ENCODE results near the gene HIGD1A.

The HIGD1A gene

DNA sequence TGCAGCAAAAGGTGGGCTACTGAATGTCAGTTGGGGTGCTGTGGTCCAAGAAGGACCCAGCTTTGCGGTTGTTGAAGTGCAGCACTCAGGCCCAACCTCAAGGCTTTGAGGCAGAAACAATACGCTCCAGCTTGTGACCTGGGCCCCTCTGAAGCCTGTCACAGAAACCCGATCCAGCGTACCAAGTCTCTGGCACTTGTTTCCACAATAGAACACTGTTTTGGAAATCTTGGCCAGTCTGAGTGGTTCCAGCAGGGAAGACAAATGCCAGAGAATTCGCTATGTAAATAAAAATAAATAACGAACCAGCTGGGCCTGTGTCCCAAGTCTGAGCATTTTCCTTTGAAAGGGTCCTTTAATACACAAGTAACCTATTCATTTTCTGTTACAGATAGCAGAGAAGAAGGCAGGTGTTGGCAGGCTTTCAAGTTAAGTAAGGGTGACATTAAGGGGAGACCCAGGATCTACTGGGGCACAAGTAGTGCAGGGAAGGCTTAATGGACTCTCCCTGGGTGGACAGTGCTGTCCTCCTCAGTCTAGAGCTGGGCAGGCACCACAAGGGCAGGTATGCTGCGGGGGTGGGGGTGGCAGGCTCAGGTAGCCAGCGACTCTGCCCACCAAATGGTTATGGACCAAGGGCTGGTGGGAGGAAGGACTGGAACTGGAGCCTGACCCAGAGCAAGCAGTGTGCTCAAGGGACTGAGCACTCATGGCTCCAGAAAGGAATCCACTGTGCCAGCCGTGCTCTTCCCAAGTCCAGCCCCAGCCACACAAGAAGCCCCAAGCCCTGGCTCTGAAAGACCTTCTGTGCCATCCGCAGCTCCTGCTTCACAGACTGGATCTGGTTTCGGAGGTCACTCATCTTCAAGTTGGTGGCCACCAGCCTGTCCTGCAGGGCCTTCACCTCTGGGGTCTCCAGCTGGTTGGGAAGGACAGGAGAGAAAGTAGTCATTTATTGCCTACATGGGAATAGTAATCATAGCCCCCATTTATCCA lies 57.5 kb downstream of the HIGD1A start:
- H3K4me3 ChIP-seq (replicated peaks; ENCODE audit: low read depth, low read length): no peak overlapping the region
- TF ChIP-seq CTCF (IDR thresholded peaks at IDR 0.05; ENCODE audit: low read length, missing control alignments): no peak
- no peak for DNase-seq (ENCODE audit: low read depth)

- no peak overlapping the region for H3K4me3 ChIP-seq (replicated peaks; ENCODE audit: low read depth, low read length)
- no peak for TF ChIP-seq CTCF (IDR thresholded peaks at IDR 0.05; ENCODE audit: low read length, missing control alignments)
- DNase-seq (ENCODE audit: low read depth): no peak
Observed at GRCh38 chr3:42745776-42746454, 58.4 kb downstream of the HIGD1A start.

GRCh38 chr3:42745291-42745745 lies 59.0 kb downstream of the HIGD1A start:
- DNase-seq (ENCODE audit: low read depth): no peak
- no peak overlapping the region for H3K4me3 ChIP-seq (replicated peaks; ENCODE audit: low read depth, low read length)
- no peak for TF ChIP-seq CTCF (IDR thresholded peaks at IDR 0.05; ENCODE audit: low read length, missing control alignments)

GRCh38 chr3:42743204-42743995 lies 60.9 kb downstream of the HIGD1A start:
- no peak for TF ChIP-seq CTCF (IDR thresholded peaks at IDR 0.05; ENCODE audit: low read length, missing control alignments)
- DNase-seq (ENCODE audit: low read depth): no peak
- H3K4me3 ChIP-seq (replicated peaks; ENCODE audit: low read depth, low read length): no peak overlapping the region

DNA sequence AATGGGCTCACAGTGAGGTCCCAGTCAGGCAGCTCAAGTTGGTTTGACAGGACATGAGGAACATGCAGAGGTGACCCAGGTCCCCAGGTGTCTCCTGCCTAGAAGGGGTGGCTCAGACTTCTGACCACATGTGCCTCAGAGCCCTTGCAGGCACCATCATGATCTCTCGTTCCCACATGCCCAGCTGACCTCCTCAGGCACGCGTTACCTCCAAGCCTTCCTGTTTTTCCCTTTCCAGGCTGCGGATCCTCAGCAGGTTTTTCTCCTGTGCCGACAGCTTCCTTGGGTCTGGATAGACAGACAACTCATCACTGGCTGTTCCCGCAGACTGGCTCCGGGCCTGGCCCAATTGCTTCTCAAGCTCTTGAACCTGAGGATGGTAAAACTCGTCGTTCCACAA lies 61.6 kb downstream of the HIGD1A start:
- no peak for TF ChIP-seq CTCF (IDR thresholded peaks at IDR 0.05; ENCODE audit: low read length, missing control alignments)

DNA sequence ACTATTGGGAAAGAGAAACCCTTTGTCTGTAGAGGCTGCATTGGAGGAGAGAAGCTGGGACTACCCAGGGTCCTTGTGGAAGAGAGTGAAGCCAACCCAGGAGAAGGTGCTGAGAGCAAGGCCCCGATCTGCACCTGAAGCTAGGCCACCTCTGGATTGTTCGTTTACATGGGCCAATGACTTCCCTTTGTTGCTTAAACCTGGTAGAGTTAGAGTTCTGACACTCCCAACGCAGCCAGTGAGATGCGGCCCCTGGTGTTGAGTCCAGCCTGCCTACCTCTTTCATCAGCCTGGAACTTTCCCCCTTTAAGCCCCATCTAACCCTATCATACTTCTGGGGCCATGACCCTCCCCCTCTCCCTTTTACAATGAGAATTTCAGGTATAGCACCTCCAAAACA lies 62.0 kb downstream of the HIGD1A start:
- DNase-seq (ENCODE audit: low read depth): no peak
- no peak overlapping the region for H3K4me3 ChIP-seq (replicated peaks; ENCODE audit: low read depth, low read length)
- no peak for TF ChIP-seq CTCF (IDR thresholded peaks at IDR 0.05; ENCODE audit: low read length, missing control alignments)

More for the DNA sequence above, 61.6 kb downstream of the HIGD1A start:
- H3K4me3 ChIP-seq (replicated peaks; ENCODE audit: low read depth, low read length): no peak overlapping the region
- no peak for DNase-seq (ENCODE audit: low read depth)
